ENCODE data around the gene ZNF436. TPM values are rescaled to one million over a fixed set of nuclear protein-coding genes. Genes with fewer than 3 reads are reported as not detected.
"Not testable (repeated sequence)": the region's sequence is repeated elsewhere in the genome, so short reads cannot be mapped to it uniquely, and the experiment has no call there.

Gene ZNF436
- total RNA-seq, 1 donor from 2014 or later = 4.9 TPM

DNA sequence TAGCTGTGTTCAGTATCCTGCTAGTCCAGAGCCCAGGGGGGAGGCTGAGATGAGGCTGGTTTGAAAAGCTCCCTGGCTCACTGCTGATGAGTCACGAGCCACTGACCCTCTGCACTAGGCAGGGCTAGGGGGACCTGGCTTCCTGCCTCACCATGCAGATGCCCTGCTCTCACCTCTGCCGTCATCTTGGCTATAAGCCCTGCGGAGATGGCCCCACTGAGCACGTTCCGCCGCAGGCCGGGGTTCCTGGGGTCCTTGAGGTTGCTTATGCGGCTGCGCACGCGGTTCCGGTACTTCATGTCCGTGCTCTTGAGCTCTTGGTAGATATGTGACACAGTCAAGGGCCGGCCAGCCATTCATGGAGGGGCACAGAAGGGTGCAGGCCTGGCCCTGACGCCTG, 24.1 kb upstream of the ZNF436 start:
- intact Hi-C loops (cut with micrococcal nuclease) = no loop called here

DNA sequence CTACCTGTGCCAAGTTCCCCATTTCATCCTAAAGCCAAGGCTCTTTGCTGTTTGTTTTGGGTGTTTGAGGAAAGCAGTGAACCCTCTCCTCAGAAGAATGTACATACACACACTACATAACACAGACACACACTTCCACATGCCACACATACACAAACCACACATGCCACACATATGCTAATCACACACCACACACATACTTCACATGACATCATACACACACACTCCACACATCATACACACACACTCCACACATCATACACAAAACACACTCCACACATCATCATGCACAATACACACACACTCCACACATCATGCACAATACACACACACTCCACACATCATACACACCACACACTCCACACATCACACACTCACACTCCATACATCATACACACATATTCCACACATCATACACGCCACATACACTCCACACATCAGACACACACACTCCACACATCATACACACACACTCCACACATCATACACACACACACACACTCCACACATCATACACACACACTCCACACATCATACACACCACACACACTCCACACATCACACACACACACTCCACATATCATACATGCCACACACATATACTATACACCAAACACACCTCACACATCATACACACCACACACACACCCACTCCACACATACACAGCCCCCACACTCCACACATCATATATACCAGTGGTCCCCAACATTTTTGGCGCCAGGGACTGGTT, 22.7 kb upstream of the ZNF436 start:
- intact Hi-C loops (cut with micrococcal nuclease) = no loop called here

DNA sequence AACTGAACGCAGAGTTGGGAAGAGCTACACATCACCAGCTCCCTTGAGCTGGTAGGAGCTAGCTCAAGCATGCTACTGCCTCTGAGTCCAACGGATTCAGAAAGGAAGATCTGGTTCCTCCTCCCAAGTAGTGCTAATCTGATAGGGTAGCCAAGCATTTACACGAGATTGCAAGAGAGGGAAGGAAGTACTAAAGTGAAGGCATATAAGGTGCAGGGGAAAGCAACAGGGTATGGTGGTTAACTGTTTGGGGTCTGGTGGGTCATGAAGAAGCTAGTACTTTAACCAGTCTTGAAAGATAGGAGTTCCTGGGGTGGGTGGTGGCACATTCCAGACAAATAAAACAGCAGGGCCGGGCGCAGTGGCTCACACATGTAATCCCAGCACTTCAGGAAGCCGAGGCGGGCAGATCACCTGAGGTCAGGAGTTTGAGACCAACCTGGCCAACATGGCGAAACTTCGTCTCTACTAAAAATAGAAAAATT, 20.2 kb upstream of the ZNF436 start:
- intact Hi-C loops (cut with micrococcal nuclease) = no loop called here

DNA sequence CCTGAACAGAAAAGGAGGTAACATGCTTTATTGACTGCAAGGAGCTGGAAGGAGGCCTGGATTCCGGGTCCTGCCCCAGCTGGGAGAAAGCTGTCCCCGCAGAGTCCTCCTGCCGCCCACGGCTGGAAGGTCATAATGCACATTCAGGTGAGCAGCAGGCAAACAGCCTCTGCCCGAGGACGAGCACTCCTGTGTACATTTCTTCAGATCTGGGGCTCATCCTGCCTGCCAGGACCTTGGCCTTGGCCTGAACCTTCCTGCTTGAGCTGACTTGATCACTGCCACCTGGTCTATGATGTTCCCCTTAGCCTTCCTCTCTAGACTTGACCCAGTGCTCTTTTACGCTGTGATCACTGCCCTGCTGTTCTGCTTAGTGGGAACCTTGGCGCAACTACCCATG, 17.9 kb upstream of the ZNF436 start:
- intact Hi-C loops (cut with micrococcal nuclease) = no loop called here

- intact Hi-C loops (cut with micrococcal nuclease) = no loop called here
Observed at GRCh38 chr1:23385119-23385621, 15.5 kb upstream of the ZNF436 start.

DNA sequence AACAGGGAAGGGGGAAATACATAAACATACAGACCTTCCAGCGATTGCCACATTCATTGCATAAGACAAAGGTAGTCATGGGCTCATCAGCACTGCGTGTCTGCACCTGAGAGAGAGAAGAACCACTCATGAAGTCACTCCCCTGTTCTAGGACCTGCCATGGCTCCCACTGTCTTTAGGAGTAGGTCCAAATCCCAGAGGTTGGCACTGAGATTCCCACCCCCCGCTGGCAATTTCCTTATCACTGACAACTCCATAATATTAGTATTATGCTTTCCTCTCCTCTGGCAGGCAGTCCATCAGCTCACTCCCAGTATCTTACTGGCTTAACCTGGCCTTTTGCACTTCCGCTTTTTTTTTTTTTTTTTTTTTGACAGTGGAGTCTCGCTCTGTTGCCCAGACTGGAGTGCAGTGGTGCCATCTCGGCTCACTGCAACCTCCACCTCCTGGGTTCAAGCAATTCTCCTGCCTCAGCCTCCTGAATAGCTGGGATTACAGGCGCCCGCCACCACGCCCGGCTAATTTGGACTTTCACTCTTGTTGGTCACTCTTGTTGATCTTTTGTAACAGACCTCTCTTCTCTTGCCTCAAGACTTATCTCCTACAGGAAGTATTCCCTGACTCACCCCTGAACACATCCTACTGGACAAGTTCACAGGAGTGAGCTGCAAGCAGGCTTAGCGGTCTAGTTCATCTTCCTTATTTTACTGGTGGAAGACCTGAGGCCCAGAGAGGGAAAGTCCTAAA, 14.8 kb upstream of the ZNF436 start:
- intact Hi-C loops (cut with micrococcal nuclease) = no loop called here

GRCh38 chr1:23383577-23384311, 14.1 kb upstream of the ZNF436 start:
- intact Hi-C loops (cut with micrococcal nuclease) = no loop called here

DNA sequence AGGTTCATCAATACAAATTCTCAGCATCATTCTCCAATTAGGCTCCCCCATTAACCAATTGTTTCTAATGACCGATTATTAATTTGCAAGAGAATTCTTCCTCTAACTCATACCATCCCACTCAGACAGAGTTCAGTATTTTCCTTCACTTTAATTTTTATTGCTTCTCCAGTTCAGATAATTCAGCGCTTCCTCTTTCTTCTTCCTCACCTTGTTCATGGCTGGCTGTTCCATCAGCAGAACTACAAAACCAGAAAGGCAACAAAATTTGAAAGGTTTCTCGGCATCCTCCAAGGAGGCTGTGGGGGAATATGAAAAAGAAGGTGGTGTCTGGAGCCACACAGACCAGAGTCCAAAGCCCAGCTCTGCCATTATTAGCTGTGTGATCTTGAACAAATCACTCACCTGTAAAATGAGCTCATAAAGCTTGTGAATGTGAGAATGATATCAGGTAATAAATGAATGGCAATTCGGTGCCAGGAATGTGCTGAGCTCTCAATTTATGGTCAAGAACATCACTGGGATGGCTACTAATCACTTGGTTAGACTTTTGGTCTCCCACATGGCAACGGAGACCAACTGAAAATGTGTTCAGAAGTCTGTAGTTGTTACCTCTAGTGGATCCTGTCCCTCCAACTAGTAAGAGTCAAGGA, 11.7 kb upstream of the ZNF436 start:
- intact Hi-C loops (cut with micrococcal nuclease) = no loop called here

- intact Hi-C loops (cut with micrococcal nuclease) = no loop called here
Observed at GRCh38 chr1:23380719-23381118, 11.1 kb upstream of the ZNF436 start.

- intact Hi-C loops (cut with micrococcal nuclease) = not testable (repeated sequence)
Observed at GRCh38 chr1:23380236-23380635, 10.6 kb upstream of the ZNF436 start.

- intact Hi-C loops (cut with micrococcal nuclease) = no loop called here
Observed at GRCh38 chr1:23376890-23377811, 7.5 kb upstream of the ZNF436 start.

GRCh38 chr1:23374079-23374735, 4.6 kb upstream of the ZNF436 start:
- intact Hi-C loops (cut with micrococcal nuclease) = not testable (repeated sequence)

DNA sequence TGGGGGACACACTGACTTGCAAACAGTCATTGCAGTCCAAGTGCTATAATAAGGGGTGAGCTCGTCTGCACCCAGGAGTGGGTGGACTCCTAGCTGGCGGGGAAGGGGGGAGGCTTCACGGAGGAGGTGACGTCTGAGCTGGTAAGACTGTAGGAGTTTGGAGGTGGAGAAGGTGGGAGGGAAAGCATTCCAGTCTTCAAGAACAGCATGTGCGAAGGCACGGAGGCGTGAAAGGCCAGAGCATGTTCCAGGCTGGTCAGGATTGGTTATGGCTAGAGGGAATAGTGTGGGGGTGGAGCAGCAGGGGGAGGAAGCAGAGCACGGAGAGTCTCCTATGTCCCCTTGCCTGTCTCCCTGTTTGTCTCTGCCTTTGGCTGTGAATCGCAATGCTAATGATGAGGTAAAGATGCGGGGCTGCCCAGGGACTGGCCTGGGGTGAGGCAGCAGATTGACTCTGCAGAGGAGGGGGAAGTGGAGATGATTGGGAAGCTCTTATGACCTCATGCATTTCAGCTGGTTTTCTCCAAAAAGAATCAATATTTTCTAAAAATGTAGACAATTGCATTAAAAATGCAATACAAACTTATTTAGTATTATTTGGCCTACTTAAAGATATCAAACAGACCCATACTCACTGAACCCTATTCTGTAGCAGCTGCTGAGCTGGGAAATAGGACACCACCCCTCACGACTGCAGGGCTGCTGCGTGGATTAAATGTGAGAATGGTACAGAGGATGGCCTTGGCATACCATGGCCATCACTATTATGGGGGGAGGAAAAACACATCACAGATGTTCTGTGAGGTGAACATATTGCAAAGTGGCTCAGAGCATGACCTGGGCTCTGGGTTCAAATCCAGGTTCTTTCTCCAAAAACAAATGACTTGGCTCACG, 2.6 kb upstream of the ZNF436 start:
- intact Hi-C loops (cut with micrococcal nuclease) = no loop called here

GRCh38 chr1:23370709-23371584, 1.3 kb upstream of the ZNF436 start:
- intact Hi-C loops (cut with micrococcal nuclease) = no loop called here

GRCh38 chr1:23370330-23370708, 683 bp upstream of the ZNF436 start:
- intact Hi-C loops (cut with micrococcal nuclease) = no loop called here

GRCh38 chr1:23368562-23369334, 888 bp downstream of the ZNF436 start:
- intact Hi-C loops (cut with micrococcal nuclease) = loop anchor here (1.0 to 10.0 kb wide), 7 partner anchors 24 to 616 kb away; partner anchors contain the start of genes ASAP3, E2F2, HNRNPR and SRSF10
